ENCODE measurements around the gene SULF2. TPM values are rescaled to one million over a fixed set of nuclear protein-coding genes. Genes with fewer than 3 reads are reported as not detected.

SULF2 gene
- total RNA-seq, 1 experiment from 2014 or later, result 13.0 TPM

DNA sequence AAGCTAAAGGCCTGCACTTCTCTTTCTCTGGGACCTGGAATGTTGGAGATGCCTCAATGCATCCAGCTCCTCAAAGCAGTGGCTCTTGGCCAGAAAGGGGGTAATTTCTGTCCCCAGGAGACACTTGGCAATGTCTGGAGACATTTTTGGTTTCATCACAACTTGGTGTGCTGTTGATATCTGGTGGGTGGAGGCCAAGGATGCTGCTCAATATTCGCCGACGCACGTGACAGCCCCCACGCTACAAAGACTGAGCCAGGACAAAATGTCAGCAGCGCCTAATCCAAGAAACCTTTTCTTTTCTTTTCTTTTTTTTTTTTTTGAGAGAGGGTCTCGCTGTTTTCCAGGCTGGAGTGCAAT, 79.8 kb downstream of the SULF2 start (continued):
- TF ChIP-seq, protein P1, sequence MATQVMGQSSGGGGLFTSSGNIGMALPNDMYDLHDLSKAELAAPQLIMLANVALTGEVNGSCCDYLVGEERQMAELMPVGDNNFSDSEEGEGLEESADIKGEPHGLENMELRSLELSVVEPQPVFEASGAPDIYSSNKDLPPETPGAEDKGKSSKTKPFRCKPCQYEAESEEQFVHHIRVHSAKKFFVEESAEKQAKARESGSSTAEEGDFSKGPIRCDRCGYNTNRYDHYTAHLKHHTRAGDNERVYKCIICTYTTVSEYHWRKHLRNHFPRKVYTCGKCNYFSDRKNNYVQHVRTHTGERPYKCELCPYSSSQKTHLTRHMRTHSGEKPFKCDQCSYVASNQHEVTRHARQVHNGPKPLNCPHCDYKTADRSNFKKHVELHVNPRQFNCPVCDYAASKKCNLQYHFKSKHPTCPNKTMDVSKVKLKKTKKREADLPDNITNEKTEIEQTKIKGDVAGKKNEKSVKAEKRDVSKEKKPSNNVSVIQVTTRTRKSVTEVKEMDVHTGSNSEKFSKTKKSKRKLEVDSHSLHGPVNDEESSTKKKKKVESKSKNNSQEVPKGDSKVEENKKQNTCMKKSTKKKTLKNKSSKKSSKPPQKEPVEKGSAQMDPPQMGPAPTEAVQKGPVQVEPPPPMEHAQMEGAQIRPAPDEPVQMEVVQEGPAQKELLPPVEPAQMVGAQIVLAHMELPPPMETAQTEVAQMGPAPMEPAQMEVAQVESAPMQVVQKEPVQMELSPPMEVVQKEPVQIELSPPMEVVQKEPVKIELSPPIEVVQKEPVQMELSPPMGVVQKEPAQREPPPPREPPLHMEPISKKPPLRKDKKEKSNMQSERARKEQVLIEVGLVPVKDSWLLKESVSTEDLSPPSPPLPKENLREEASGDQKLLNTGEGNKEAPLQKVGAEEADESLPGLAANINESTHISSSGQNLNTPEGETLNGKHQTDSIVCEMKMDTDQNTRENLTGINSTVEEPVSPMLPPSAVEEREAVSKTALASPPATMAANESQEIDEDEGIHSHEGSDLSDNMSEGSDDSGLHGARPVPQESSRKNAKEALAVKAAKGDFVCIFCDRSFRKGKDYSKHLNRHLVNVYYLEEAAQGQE (IDR thresholded peaks at IDR 0.05; ENCODE audit: low read depth), result no peak
- TF ChIP-seq FOSL1 (IDR thresholded peaks at IDR 0.05; ENCODE audit: low read depth) (no peak), SP1 (IDR thresholded peaks at IDR 0.05; ENCODE audit: low read depth) (no peak), CEBPB (IDR thresholded peaks at IDR 0.05; ENCODE audit: low read depth) (no peak)

DNA sequence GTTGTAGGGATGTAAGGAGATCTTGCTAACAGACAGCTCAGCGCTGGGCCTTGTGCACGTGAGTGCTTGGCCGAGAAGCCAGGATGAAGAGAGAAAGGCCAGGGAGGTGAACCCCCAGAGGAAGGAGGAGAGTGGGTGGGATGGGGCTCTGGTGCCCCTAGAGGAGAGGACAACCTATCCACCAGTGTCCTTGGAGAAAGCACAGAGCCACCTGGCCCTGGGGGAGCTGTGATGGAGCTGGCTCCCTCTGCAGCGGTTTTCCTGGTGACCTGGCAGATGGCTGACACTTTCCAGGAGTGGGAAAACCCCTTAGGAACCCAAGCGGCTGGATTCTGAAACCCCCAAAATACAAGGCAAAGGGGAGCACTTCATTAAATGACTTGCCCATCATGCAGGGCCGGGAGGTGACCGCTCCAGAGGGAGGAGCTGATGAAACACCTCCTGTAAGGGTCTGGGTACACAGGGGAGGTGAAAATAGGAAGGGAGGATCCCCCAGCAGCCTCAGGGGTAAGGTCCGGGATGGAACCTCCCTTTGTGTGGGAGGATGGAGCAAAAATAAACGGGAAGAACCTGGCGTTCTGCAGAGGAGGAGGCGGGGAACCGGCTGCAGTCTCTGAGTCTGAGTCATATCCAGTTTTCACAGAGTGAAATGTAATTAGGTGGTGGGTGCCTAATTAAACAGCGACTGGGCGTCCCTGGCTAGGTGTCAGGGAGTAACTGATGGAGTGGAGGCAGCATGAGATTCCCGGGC, 80.4 kb downstream of the SULF2 start:
- POLR2A ChIA-PET, result interaction anchor here (1.0 kb wide), 1 partner anchor 10 kb away, joined by 3 read pairs; no protein-coding TSS in a partner anchor
- Histone ChIP-seq H3K9ac (ENCODE audit: low read length) (no peak overlapping the region), H3K4me1 (ENCODE audit: control insufficient read depth in 1 of 2, insufficient read depth in 2 of 2, low read length in 2 of 2) (peaks cover 4 to 10% of the 10 kb centered on the region in 2 experiments; a peak in 3 of 4 replicates), H3K79me2 (ENCODE audit: insufficient read depth, low read length) (no peaks in the 10 kb centered on the region), H3K4me3 (replicated peaks in 1 of 2; ENCODE audit: low read depth in 1 of 2, low read length in 2 of 2) (no peak overlapping the region), H3K27me3 (ENCODE audit: insufficient read depth, low read length) (no peaks in the 10 kb centered on the region), H4K20me1 (ENCODE audit: insufficient read depth) (no peaks in the 10 kb centered on the region), H3K9me3 (ENCODE audit: control insufficient read depth in 1 of 2, insufficient read depth in 1 of 2, low read depth in 1 of 2, low read length in 2 of 2) (no peaks in the 10 kb centered on the region), H3K4me2 (ENCODE audit: low read length) (peak overlapping the region; percentile 41), H3K27ac (ENCODE audit: low read depth, low read length) (no peak overlapping the region), H3K9me2 (ENCODE audit: insufficient read depth) (no peaks in the 10 kb centered on the region), H3K36me3 (ENCODE audit: control insufficient read depth in 1 of 2, insufficient read depth in 2 of 2, low read length in 2 of 2) (no peaks in the 10 kb centered on the region), H2AFZ (ENCODE audit: low read depth, low read length, poor library complexity, severe bottlenecking) (no peak overlapping the region)
- DNase-seq (ENCODE audit: low read depth, low spot score) (no peak), ATAC-seq (0 out of 2 replicates have a peak, but pooled peaks have one; percentile 34)
- CTCF ChIA-PET, result interaction anchor here (0.7 to 1.4 kb wide), 2 partner anchors 20 to 916 kb away, joined by 3 to 5 read pairs; no protein-coding TSS in a partner anchor
- RAD21 ChIA-PET (ENCODE audit: low non-redundant PET in 1 of 2, low total read pairs in 2 of 2, uncharacterized antibody in 2 of 2, unreplicated experiment in 2 of 2), result no interaction called here
- BruUV-seq (replicated peaks), result no TSS peak
- TF ChIP-seq EGR1 (IDR thresholded peaks at IDR 0.05; ENCODE audit: low read depth), result 0 out of 2 replicates have a peak, but pooled peaks have one; percentile 34
- no peak for TF ChIP-seq RAD21 (IDR thresholded peaks at IDR 0.05; ENCODE audit: low read depth)
- intact Hi-C loops (cut with micrococcal nuclease), result no loop called here
